G401 (cell line): ENCODE data around the gene UST. TPM values are rescaled to one million over a fixed set of nuclear protein-coding genes. Genes with fewer than 3 reads are reported as not detected.
A peak's percentile ranks its signal among the peaks of the same experiment; 100 is the strongest.
"Not testable (repeated sequence)": the region's sequence is repeated elsewhere in the genome, so short reads cannot be mapped to it uniquely, and the experiment has no call there.

Source experiments
- DNase-seq: peaks from one replicate; pipeline ENCODE4 v3.0.0-alpha.2; 2015; ENCODE audit warnings: low spot score
- in situ Hi-C: cut with HindIII; loops from 2 replicates; pipeline ENCODE4 v1.10.0; 2016; ENCODE audit warnings: low sequenced_read_pairs, mixed read lengths
- total RNA-seq: library from RNA; depleted of rRNA; stranded (reverse); fragments of >200 nt; shearing (Covaris generic); gene quantifications from 2 replicates; pipeline ENCODE4 v1.2.3, GENCODE V29; 2014

UST gene
- total RNA-seq, 1 experiment from 2014 or later: not detected

GRCh38 chr6:148952147-148953035 lies 205.6 kb downstream of the UST start:
- no peak for DNase-seq

GRCh38 chr6:148954461-148954860 lies 207.6 kb downstream of the UST start:
- DNase-seq: no peak
- in situ Hi-C loops: no loop called here

More at GRCh38 chr6:148952147-148953035, 205.6 kb downstream of the UST start:
- in situ Hi-C loops: no loop called here

- no peak for DNase-seq
- in situ Hi-C loops: no loop called here
Measured at GRCh38 chr6:148954934-148955333, 208.1 kb downstream of the UST start.

- in situ Hi-C loops: no loop called here
- DNase-seq: no peak
Measured at GRCh38 chr6:148955441-148955840, 208.6 kb downstream of the UST start.

GRCh38 chr6:148956163-148956562 lies 209.3 kb downstream of the UST start:
- DNase-seq, in situ Hi-C loops: not testable (repeated sequence)

GRCh38 chr6:148957752-148958151 lies 210.9 kb downstream of the UST start:
- DNase-seq: no peak
- in situ Hi-C loops: no loop called here

GRCh38 chr6:148959008-148959407 lies 212.2 kb downstream of the UST start:
- in situ Hi-C loops: no loop called here
- DNase-seq: no peak

- no peak for DNase-seq
- in situ Hi-C loops: no loop called here
Measured at GRCh38 chr6:148959501-148959900, 212.7 kb downstream of the UST start.

- DNase-seq: no peak
- in situ Hi-C loops: no loop called here
Measured at GRCh38 chr6:148962854-148963515, 216.2 kb downstream of the UST start.

- no peak for DNase-seq
- in situ Hi-C loops: no loop called here
Measured at GRCh38 chr6:148963738-148964137, 216.9 kb downstream of the UST start.

GRCh38 chr6:148964467-148964866 lies 217.6 kb downstream of the UST start:
- in situ Hi-C loops: no loop called here
- no peak for DNase-seq

GRCh38 chr6:148965287-148965686 lies 218.5 kb downstream of the UST start:
- DNase-seq: no peak
- in situ Hi-C loops: no loop called here

GRCh38 chr6:148967011-148967520 lies 220.2 kb downstream of the UST start:
- in situ Hi-C loops: no loop called here
- no peak for DNase-seq

- in situ Hi-C loops: no loop called here
- DNase-seq: peak; percentile 37
Measured at GRCh38 chr6:148967541-148967956, 220.7 kb downstream of the UST start.

GRCh38 chr6:148968771-148969602 lies 222.2 kb downstream of the UST start:
- in situ Hi-C loops: no loop called here
- no peak for DNase-seq

GRCh38 chr6:148969603-148970061 lies 222.8 kb downstream of the UST start:
- DNase-seq: no peak
- in situ Hi-C loops: no loop called here

- in situ Hi-C loops: no loop called here
- no peak for DNase-seq
Measured at GRCh38 chr6:148971031-148971927, 224.4 kb downstream of the UST start.

GRCh38 chr6:148972481-148972880 lies 225.7 kb downstream of the UST start:
- in situ Hi-C loops: no loop called here
- DNase-seq: no peak
